Chondrocyte (in vitro differentiated cells): ENCODE results near the gene KIF26B. TPM values are rescaled to one million over a fixed set of nuclear protein-coding genes. Genes with fewer than 3 reads are reported as not detected.

Experiments used
- DNase-seq: peaks from one replicate; pipeline ENCODE4 v3.0.0; 2021; ENCODE audit warnings: mixed read lengths, low spot score
- H3K27ac Mint-ChIP-seq: one replicate; pipeline ENCODE4 v1.8.0; 2021; ENCODE audit warnings: mild to moderate bottlenecking, moderate library complexity, mixed read lengths; ENCODE audit not compliant: unreplicated experiment
- H3K27me3 Mint-ChIP-seq: 2 replicates; pipeline ENCODE4 v1.8.0; 2021; ENCODE audit warnings: low read depth, mixed read lengths
- H3K36me3 Mint-ChIP-seq: 2 replicates; pipeline ENCODE4 v1.8.0; 2021; ENCODE audit warnings: low read depth, mixed read lengths
- H3K4me1 Mint-ChIP-seq: 2 replicates; pipeline ENCODE4 v1.8.0; 2021; ENCODE audit warnings: low read depth, mild to moderate bottlenecking, mixed read lengths
- H3K4me3 Mint-ChIP-seq: one replicate; pipeline ENCODE4 v1.8.0; 2021; ENCODE audit warnings: mild to moderate bottlenecking, moderate library complexity, mixed read lengths; ENCODE audit not compliant: unreplicated experiment
- H3K9me3 Mint-ChIP-seq: 2 replicates; pipeline ENCODE4 v1.8.0; 2021; ENCODE audit warnings: low read depth, mixed read lengths
- CTCF ChIP-seq: fragments of 200-600 bp; sonication (generic); IDR thresholded peaks from 2 replicates; pipeline ENCODE4 v1.5.0; 2021; ENCODE audit warnings: antibody characterized with exemption, mild to moderate bottlenecking, moderate library complexity
- total RNA-seq: library from RNA; stranded (reverse); gene quantifications from 3 replicates; pipeline ENCODE4 v1.2.1, GENCODE V29; 2021

The KIF26B gene
- total RNA-seq, 1 donor from 2014 or later, result 47.0 TPM

- Mint-ChIP-seq H3K27ac (no peak overlapping the region), H3K4me1 (peaks cover 11% of the 10 kb centered on the region)
- no peak for TF ChIP-seq CTCF
Observed at GRCh38 chr1:245486775-245487470, 332.1 kb downstream of the KIF26B start.

GRCh38 chr1:245488346-245489129, 333.8 kb downstream of the KIF26B start:
- TF ChIP-seq CTCF, result no peak
- H3K4me1 Mint-ChIP-seq, result peaks cover 11% of the 10 kb centered on the region
- no peak for DNase-seq
- H3K4me3 Mint-ChIP-seq, result no peak overlapping the region
- H3K27ac Mint-ChIP-seq, result no peak overlapping the region
- H3K9me3 Mint-ChIP-seq, result peaks cover 4% of the 10 kb centered on the region
- H3K27me3 Mint-ChIP-seq, result no peaks in the 10 kb centered on the region
- peaks cover 5% of the 10 kb centered on the region for H3K36me3 Mint-ChIP-seq

More at GRCh38 chr1:245486775-245487470, 332.1 kb downstream of the KIF26B start:
- Mint-ChIP-seq H3K36me3 (peaks cover 5% of the 10 kb centered on the region), H3K9me3 (peaks cover 4% of the 10 kb centered on the region), H3K27me3 (no peaks in the 10 kb centered on the region), H3K4me3 (no peak overlapping the region)
- no peak for DNase-seq

- no peak overlapping the region for H3K4me3 Mint-ChIP-seq
- H3K9me3 Mint-ChIP-seq, result peaks cover 8% of the 10 kb centered on the region
- no peak overlapping the region for H3K27ac Mint-ChIP-seq
- no peak for TF ChIP-seq CTCF
- no peak for DNase-seq
- H3K4me1 Mint-ChIP-seq, result peaks cover 11% of the 10 kb centered on the region
- no peaks in the 10 kb centered on the region for H3K27me3 Mint-ChIP-seq
- H3K36me3 Mint-ChIP-seq, result peaks cover 8% of the 10 kb centered on the region
Observed at GRCh38 chr1:245489838-245490237, 335.1 kb downstream of the KIF26B start.

GRCh38 chr1:245493029-245493428, 338.2 kb downstream of the KIF26B start:
- H3K36me3 Mint-ChIP-seq, result peaks cover 10% of the 10 kb centered on the region
- TF ChIP-seq CTCF, result peak; percentile 39
- H3K27ac Mint-ChIP-seq, result no peak overlapping the region
- peaks cover 20% of the 10 kb centered on the region for H3K9me3 Mint-ChIP-seq
- H3K27me3 Mint-ChIP-seq, result no peaks in the 10 kb centered on the region
- no peak overlapping the region for H3K4me3 Mint-ChIP-seq
- peaks cover 7% of the 10 kb centered on the region for H3K4me1 Mint-ChIP-seq
- DNase-seq, result no peak

- H3K4me1 Mint-ChIP-seq, result peaks cover 2% of the 10 kb centered on the region
- DNase-seq, result no peak
- no peak for TF ChIP-seq CTCF
- no peaks in the 10 kb centered on the region for H3K27me3 Mint-ChIP-seq
- H3K9me3 Mint-ChIP-seq, result peaks cover 18% of the 10 kb centered on the region
- H3K36me3 Mint-ChIP-seq, result peaks cover 11% of the 10 kb centered on the region
- no peak overlapping the region for H3K4me3 Mint-ChIP-seq
- H3K27ac Mint-ChIP-seq, result no peak overlapping the region
Observed at GRCh38 chr1:245495681-245496080, 340.9 kb downstream of the KIF26B start.
